Vagina (tissue), 2 donors: ENCODE measurements around the gene DIAPH2.

Experiments
- POLR2A ChIP-seq, 2 donors: fragments of 450-650 bp; IDR thresholded peaks; one replicate each; pipeline ENCODE4 v1.6.1; 2017; ENCODE audit warnings: antibody characterized with exemption in 2 of 2, mild to moderate bottlenecking in 2 of 2, moderate library complexity in 2 of 2
- POLR2AphosphoS5 ChIP-seq, 2 donors: sonication (generic); formaldehyde crosslinking; IDR thresholded peaks; one replicate each; pipeline ENCODE4 v1.9.0; 2017; ENCODE audit warnings: antibody characterized with exemption in 2 of 2, mild to moderate bottlenecking in 2 of 2, low read depth in 1 of 2; ENCODE audit not compliant: insufficient read depth in 1 of 2
- TF ChIP-seq, protein P1 (sequence below), 3 experiments: fragments of 450-650 bp in 2 of 3; fragments of 200-600 bp in 1 of 3; sonication (generic) in 1 of 3; IDR thresholded peaks; one replicate each; pipeline ENCODE4 v1.5.1; 2017 to 2019; ENCODE audit warnings: antibody characterized with exemption in 3 of 3, mild to moderate bottlenecking in 2 of 3, moderate library complexity in 2 of 3

- TF ChIP-seq POLR2AphosphoS5 (IDR thresholded peaks at IDR 0.05; ENCODE audit: insufficient read depth in 1 of 2, low read depth in 1 of 2) (no peak), POLR2A (IDR thresholded peaks at IDR 0.05) (no peak)
- TF ChIP-seq, protein P1, sequence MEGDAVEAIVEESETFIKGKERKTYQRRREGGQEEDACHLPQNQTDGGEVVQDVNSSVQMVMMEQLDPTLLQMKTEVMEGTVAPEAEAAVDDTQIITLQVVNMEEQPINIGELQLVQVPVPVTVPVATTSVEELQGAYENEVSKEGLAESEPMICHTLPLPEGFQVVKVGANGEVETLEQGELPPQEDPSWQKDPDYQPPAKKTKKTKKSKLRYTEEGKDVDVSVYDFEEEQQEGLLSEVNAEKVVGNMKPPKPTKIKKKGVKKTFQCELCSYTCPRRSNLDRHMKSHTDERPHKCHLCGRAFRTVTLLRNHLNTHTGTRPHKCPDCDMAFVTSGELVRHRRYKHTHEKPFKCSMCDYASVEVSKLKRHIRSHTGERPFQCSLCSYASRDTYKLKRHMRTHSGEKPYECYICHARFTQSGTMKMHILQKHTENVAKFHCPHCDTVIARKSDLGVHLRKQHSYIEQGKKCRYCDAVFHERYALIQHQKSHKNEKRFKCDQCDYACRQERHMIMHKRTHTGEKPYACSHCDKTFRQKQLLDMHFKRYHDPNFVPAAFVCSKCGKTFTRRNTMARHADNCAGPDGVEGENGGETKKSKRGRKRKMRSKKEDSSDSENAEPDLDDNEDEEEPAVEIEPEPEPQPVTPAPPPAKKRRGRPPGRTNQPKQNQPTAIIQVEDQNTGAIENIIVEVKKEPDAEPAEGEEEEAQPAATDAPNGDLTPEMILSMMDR (IDR thresholded peaks at IDR 0.05) = no peak
Measured at GRCh38 chrX:97311066-97311778, 626.6 kb downstream of the DIAPH2 start.
